T47D (cell line): ENCODE data around the gene ITGB4.

Source experiments
- DNase-seq, 2 experiments: peaks; one replicate each; pipeline versions ENCODE4 v3.0.0 to v3.0.0-alpha.2; 2011 to 2012; ENCODE audit warnings: low read depth in 1 of 2, low spot score in 1 of 2
- JUND ChIP-seq: IDR thresholded peaks from 2 replicates; pipeline ENCODE4 v1.6.1; 2012; ENCODE audit warnings: low read depth
- in situ Hi-C: cut with HindIII; loops from 2 replicates; pipeline ENCODE4 v1.10.0; 2016; ENCODE audit warnings: low sequenced_read_pairs, low pct_unique_long_range_greater_than_20kb

Gene ITGB4

DNA sequence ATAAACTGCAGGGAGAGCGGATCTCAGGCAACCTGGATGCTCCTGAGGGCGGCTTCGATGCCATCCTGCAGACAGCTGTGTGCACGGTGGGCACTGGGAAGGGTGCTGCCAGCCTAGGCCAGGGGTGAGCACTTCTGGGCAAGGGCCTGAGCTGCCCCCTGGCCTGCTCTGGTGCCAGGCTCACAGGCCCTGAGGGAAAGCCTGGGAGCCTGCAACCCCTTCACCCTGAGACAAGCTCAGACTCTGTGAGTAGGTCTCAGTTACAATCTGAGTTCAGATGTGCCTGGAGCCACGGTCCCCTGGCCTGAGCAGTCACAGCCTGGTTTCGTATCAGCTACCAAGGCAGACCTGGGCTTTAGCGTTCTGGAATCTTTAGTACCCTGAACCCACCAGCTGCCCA lies 8.1 kb downstream of the ITGB4 start:
- TF ChIP-seq JUND, result no peak
- no peak for DNase-seq
- in situ Hi-C loops, result no loop called here

DNA sequence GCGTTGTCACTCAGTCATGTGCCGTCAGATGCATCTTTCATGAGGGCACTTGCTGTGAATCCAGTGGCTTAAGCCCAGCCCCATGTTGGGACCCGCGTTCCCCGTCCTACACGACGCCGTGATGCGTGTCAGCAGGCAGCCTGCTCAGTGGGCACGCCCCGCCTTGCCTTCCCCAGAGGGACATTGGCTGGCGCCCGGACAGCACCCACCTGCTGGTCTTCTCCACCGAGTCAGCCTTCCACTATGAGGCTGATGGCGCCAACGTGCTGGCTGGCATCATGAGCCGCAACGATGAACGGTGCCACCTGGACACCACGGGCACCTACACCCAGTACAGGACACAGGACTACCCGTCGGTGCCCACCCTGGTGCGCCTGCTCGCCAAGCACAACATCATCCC lies 8.8 kb downstream of the ITGB4 start:
- in situ Hi-C loops, result no loop called here
- no peak for DNase-seq
- no peak for TF ChIP-seq JUND

DNA sequence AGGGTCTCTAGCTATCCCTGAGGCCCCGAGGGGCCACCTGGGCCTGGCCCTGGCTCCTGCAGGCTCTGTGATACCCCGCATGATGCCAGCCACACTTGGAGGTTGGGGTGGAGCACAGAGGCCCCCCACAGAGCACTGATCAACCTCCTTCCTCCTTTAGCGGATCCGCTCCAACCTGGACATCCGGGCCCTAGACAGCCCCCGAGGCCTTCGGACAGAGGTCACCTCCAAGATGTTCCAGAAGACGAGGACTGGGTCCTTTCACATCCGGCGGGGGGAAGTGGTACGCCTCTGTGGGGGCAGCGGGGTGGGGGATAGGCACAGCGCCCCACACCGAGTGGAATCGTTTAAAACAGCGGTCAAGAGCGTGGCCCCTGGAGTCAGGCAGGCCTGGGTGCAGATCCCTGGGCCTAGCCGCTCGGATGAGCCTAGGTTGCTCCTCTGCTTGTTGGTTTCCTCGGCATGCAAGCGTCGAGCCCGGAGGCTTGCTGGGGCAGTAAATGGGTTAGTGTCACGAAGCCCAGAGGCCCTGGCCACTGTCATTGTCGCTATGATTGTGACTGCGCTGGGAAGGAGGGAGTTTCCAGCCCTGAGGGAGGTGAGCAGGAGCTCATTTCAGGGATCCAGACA lies 9.9 kb downstream of the ITGB4 start:
- in situ Hi-C loops, result no loop called here
- TF ChIP-seq JUND, result no peak
- DNase-seq, result no peak

DNA sequence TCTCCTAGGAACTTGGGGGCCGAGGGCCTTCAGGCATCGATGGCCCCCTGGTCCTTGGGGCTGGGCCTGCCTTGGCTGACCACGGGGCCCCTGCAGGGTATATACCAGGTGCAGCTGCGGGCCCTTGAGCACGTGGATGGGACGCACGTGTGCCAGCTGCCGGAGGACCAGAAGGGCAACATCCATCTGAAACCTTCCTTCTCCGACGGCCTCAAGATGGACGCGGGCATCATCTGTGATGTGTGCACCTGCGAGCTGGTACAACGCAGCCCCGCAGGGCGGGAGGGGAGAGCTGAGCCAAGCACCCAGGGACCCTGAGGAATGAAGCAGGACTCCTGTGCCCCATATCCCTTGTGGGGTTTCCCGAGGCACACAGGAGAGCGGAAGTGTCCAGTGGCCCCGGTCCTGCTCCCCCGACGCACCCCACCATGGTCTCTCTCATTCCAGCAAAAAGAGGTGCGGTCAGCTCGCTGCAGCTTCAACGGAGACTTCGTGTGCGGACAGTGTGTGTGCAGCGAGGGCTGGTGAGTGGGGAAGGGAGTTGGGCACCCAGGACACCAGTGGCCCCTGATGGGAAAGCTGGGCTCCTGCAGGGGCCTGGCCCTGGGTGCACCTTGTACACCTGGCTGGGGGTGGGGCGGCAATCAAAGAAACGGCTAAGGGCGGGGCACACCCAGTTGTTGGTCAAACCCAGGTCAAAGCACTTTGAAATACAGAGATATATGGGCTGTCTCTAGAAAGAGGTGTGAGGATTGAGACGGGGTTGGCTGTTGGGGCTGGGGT lies 10.6 kb downstream of the ITGB4 start:
- no peak for DNase-seq
- TF ChIP-seq JUND, result no peak
- in situ Hi-C loops, result no loop called here

DNA sequence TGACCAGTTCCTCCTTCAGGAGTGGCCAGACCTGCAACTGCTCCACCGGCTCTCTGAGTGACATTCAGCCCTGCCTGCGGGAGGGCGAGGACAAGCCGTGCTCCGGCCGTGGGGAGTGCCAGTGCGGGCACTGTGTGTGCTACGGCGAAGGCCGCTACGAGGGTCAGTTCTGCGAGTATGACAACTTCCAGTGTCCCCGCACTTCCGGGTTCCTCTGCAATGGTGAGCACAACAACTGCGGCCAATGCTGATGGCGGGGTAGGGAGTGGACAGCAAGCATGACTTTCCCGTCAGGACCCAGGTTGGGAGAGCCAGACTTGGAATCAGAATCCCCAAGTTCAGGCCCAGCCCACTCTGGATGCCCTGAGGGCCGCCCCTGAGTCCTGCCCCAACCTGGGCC lies 12.2 kb downstream of the ITGB4 start:
- DNase-seq, result no peak
- in situ Hi-C loops, result no loop called here
- TF ChIP-seq JUND, result no peak

DNA sequence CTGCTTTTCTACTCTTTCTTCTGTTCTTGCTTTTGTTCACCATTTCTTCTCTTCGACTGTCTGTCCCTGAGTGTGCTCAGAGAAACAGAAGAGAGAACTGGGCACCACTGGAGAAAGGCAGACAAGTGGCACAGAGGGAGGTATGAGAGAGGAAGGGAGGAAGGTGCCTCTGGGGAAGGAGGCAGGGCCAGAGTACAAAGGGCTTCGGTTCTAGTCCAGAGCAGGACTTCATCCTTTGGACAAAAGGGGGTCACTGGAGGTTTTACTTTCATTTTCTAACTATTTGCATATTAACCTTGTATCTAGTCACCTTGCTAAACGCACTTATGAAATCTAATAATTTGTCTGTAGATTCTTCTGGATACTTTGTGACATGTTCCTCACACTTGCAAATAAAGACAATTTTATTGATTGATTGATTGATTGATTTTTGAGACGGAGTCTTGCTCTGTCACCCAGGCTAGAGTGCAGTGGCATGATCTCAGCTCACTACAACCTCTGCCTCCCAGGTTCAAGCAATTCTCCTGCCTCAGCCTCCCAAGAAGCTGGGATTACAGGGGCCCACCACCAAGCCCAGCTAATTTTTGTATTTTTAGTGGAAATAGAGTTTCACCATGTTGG lies 13.5 kb downstream of the ITGB4 start:
- in situ Hi-C loops, result no loop called here
- no peak for DNase-seq
- TF ChIP-seq JUND, result no peak

DNA sequence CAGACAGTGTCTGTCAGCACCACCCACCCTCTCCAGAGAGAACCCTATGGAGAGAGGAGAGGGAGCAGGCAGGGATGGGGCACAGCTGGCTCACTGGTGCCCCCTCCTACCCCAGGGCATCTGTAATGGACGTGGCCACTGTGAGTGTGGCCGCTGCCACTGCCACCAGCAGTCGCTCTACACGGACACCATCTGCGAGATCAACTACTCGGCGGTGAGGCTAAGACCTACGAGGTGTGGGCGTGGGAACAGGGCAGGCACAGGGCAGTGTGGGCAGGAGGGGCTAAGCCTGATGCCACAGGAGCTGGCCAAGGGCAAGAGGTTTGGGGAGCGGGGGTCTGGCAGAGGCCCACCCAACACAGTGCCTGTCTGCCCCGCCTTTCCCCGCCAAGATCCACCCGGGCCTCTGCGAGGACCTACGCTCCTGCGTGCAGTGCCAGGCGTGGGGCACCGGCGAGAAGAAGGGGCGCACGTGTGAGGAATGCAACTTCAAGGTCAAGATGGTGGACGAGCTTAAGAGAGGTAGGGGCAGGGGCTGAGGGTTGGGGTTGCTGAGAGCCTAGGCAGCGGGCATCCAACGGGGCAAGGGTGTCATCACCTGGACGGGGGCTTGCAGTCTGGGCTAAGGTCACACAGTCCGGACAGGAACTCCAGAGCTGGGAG lies 15.0 kb downstream of the ITGB4 start:
- in situ Hi-C loops, result no loop called here
- TF ChIP-seq JUND, result no peak
- DNase-seq, result no peak

DNA sequence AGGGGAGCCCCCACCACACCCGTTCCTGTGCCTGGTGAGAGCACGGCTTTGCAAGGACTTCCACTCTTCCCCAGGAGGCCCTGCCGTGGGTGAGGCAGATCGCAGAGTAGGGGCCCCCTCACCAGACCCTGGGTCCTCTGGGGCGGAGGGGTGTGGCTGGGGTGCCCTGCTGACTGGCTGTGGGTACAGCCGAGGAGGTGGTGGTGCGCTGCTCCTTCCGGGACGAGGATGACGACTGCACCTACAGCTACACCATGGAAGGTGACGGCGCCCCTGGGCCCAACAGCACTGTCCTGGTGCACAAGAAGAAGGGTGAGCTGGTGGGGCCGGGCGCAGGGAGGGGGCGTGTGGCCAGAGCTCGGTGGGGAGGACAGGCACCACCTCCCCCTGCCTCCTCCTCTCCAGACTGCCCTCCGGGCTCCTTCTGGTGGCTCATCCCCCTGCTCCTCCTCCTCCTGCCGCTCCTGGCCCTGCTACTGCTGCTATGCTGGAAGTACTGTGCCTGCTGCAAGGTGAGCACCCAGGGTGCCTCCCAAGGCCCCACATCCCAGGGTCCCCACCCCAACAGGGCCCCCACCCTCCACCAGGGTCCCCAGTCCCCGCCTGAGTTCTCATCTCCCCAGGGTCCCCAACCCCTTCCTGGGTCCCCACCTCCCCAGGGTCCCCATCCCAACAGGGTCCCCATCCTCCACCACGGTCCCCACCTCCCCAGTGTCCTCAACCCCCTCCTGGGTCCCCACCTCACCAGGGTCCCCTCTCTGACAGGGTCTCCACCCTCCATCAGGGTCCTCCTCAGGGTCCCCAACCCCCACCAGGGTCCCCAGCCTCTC lies 16.1 kb downstream of the ITGB4 start:
- in situ Hi-C loops, result no loop called here
- TF ChIP-seq JUND, result no peak

DNA sequence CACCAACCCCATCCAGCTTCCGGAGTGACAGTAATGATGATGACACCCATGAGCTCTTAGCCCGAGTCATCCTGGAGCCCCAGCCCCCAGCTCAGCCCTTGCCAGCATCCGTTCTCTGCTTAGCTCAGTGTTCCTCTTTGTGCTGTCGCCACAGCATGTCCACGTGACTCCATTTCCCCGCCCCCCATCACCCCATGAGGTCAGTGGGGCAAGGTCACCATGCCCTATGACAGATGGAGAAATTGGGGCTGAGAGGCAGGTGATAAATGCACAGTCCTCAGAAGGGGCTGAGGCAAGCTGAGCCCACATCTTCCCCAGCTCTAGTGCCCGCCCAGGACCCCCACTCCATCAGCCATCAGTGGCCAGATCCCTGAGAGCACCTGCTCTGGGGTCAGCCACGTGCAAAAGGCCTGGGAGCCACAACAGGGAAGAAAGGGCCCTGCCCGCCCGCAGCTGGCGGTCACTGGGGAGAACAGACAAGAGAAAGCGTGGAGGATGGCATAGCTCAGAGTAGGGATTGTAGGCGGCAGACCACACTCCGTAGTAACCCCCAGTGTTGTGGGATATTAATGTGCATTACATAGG lies 17.1 kb downstream of the ITGB4 start:
- in situ Hi-C loops, result no loop called here
- TF ChIP-seq JUND, result no peak
- DNase-seq, result no peak

More for the DNA sequence above, 16.1 kb downstream of the ITGB4 start:
- no peak for DNase-seq

DNA sequence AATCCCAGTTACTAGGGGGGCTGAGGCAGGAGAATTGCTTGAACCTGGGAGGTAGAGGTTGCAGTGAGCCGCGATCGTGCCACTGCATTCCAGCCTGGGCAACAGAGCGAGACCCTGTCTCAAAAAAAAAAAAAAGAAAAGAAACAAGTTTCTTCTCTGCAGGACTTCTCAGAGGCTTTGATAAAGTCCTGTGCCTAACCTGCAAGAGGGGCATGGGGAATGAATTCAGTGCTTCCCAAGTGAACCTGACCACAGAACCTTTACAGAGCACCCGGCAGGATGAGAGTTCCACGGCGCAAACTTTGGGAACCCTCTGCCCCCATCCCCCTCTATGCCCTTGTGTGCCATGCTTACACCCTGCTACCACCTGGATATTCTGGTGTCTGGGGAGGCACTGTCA lies 17.9 kb downstream of the ITGB4 start:
- TF ChIP-seq JUND, result no peak
- in situ Hi-C loops, result no loop called here

DNA sequence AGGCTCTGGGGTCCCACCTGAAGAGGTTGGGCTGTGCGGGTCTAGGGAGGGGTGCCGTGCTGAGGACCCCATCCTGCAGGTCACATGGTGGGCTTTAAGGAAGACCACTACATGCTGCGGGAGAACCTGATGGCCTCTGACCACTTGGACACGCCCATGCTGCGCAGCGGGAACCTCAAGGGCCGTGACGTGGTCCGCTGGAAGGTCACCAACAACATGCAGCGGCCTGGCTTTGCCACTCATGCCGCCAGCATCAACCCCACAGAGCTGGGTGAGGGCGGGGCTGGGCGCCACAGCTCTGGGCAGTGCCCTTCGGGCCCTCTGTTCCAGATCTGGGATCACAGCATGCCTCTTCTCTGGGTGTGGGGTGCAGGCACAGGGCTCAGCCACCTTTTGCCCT lies 18.5 kb downstream of the ITGB4 start:
- in situ Hi-C loops, result no loop called here
- no peak for DNase-seq
- TF ChIP-seq JUND, result no peak

More for the DNA sequence above, 17.9 kb downstream of the ITGB4 start:
- no peak for DNase-seq

DNA sequence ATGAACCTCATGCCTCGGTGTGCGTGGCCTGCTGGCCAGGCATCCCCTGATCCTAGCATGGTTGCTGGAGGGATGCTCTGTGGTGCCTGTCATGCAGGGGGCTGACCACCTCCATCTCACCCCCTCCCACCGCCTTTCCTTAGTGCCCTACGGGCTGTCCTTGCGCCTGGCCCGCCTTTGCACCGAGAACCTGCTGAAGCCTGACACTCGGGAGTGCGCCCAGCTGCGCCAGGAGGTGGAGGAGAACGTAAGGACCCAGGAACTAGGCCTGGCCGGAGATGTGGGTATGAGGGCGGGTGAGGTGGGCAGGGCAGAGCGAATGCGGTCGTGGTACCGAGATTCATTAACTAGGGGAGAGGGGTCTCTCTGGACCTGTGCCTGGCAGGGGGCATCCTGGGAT lies 19.0 kb downstream of the ITGB4 start:
- in situ Hi-C loops, result no loop called here
- no peak for DNase-seq
- no peak for TF ChIP-seq JUND
